Stimulated activated CD8-positive, alpha-beta memory T cell treated with anti-CD3 and anti-CD28 coated beads, Interleukin-12 subunit alpha, Interleukin-12 subunit beta, amount 100 ng/mL, for 1 hour (primary cell): ENCODE data around the gene MMP17.

Experiments
- DNase-seq: peaks from one replicate; pipeline ENCODE4 v3.0.0-alpha.2; 2020; ENCODE audit warnings: low read depth

The MMP17 gene

GRCh38 chr12:131895640-131896079 is 67.5 kb downstream of the MMP17 start:
- no peak for DNase-seq

- DNase-seq = peak; percentile 25
These were observed 68.1 kb downstream of the MMP17 start for GRCh38 chr12:131896080-131896810.

DNA sequence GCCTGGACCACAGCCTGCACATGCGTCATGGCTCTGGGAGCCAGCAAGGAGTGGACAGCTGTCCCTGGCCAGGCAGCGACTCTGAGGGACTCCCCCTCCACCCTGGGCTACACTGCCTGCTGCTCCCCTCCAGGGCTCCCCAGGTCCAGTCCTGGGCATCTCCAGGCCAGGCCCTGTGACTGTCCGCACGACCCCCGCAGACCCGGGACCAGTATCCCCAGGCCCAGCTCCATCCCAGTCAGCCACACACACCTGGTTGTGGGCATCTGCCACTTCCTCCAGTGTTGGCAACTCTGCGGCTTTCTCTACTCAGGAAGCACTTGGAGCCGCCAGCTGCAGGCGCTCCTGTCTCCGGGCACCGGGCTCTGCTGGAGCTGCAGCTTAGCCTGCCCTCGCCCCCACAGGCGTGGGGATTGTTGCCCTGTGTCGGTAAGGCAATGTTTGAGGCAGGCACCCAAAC is 68.6 kb downstream of the MMP17 start:
- DNase-seq = no peak

DNA sequence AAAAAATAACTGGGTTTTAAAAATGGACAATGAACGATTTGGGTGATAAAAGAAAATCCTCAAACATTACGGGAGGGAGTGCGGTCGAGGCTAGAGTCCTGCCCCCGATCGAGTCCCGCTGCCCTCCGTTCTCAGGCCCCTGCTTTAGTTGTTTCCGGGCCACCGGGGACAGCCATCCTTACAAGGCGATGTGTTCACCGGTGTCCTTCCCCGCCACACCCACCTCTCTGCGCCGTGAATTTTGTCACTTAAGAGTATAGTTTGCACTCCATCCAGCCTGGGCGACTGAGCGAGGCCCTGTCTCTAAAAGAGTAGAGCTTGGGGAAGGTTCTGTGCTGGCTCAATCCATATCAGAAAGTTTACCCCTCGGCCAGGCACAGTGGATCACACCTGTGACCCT is 69.1 kb downstream of the MMP17 start:
- DNase-seq = no peak

- no peak for DNase-seq
These were observed 69.7 kb downstream of the MMP17 start for GRCh38 chr12:131897875-131898274.

DNA sequence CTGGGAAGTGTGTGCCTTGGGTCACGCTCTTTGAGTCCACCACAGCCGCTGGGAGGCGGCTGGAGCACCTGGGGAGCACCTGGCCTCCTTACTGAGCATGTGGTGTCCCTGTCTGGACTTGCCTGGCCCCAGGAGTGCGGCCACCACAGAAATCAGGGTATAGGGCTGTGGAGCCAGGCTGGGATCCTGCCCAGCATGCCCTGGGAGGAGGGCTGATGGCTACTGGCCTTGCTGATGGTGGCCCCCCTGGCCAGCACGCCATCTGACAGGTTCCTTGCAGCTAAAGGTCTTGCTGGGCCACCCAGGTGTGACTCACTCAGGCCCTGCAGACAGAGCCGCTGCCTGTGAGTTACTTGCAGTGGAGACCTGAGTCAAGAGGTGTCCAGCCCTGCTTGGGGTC is 72.2 kb downstream of the MMP17 start:
- no peak for DNase-seq
